ENCODE measurements around the gene NSUN4.
"Not testable (repeated sequence)": the region's sequence is repeated elsewhere in the genome, so short reads cannot be mapped to it uniquely, and the experiment has no call there.

DNA sequence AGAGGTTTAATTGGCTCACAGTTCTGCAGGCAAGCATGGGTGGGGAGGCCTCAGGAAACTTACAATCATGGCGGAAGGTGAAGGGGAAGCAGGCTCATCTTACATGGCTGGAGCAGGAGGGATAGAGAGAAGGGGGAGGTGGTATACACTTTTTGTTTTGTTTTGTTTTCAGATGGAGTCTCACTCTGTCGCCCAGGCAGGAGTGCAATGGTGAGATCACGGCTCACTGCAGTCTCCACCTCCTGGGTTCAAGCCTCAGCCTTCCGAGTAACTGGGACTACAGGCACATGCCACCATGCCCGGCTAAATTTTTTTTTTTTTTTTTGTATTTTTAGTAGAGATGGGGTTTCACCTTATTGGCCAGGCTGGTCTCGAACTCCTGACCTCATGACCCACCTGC is 18.4 kb upstream of the NSUN4 start:
- TF ChIP-seq, protein P1, sequence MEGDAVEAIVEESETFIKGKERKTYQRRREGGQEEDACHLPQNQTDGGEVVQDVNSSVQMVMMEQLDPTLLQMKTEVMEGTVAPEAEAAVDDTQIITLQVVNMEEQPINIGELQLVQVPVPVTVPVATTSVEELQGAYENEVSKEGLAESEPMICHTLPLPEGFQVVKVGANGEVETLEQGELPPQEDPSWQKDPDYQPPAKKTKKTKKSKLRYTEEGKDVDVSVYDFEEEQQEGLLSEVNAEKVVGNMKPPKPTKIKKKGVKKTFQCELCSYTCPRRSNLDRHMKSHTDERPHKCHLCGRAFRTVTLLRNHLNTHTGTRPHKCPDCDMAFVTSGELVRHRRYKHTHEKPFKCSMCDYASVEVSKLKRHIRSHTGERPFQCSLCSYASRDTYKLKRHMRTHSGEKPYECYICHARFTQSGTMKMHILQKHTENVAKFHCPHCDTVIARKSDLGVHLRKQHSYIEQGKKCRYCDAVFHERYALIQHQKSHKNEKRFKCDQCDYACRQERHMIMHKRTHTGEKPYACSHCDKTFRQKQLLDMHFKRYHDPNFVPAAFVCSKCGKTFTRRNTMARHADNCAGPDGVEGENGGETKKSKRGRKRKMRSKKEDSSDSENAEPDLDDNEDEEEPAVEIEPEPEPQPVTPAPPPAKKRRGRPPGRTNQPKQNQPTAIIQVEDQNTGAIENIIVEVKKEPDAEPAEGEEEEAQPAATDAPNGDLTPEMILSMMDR (IDR thresholded peaks at IDR 0.05): not testable (repeated sequence)
- TF ChIP-seq POLR2A (IDR thresholded peaks at IDR 0.05): not testable (repeated sequence)

Data from testis (tissue), 2 donors.